ENCODE data around the gene MRPS25. TPM values are rescaled to one million over a fixed set of nuclear protein-coding genes. Genes with fewer than 3 reads are reported as not detected.

MRPS25 gene
- total and polyA plus RNA-seq, 2 experiments from 2014 or later = 47.9 to 75.0 TPM

DNA sequence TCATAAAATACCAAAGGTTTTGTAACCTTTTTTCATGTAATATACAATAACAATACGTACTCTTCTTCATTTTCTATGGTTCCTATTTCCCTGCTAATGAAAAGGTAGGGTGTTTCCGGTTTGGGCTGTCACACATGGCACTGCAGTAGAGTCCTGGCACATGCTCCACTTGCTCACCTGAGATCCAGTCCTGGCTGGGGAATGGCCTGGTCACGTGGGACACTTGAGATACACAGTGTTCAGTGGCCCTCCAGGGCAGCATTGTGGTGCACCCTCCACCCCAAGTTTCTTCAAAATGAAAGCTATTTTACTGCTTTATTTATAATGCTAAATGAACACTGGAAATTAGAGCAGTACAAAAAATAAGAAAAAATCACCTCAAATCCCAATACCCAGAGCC lies 23.2 kb downstream of the MRPS25 start:
- no peak overlapping the region for H3K4me3 Mint-ChIP-seq
- Histone ChIP-seq H3K9me2 (ENCODE audit: insufficient read depth) (no peaks in the 10 kb centered on the region), H4K20me1 (replicated peaks; ENCODE audit: insufficient read depth) (peaks cover 26% of the 10 kb centered on the region), H3K27me3 (ENCODE audit: insufficient read depth) (no peaks in the 10 kb centered on the region), H3K36me3 (ENCODE audit: insufficient read depth) (peaks cover 41% of the 10 kb centered on the region), H3F3A (replicated peaks; ENCODE audit: low read depth) (0 out of 2 replicates have a peak, but pooled peaks cover 25% of the 10 kb centered on the region), H3K4me3 (no peak overlapping the region), H3K27ac (ENCODE audit: low read depth) (no peak overlapping the region), H2AFZ (no peak overlapping the region), H3K4me2 (no peak overlapping the region), H3K4me1 (ENCODE audit: insufficient read depth) (no peaks in the 10 kb centered on the region), H3K79me2 (replicated peaks; ENCODE audit: insufficient read depth) (0 out of 2 replicates have a peak, but pooled peaks cover 3% of the 10 kb centered on the region)
- TF ChIP-seq, protein P1, sequence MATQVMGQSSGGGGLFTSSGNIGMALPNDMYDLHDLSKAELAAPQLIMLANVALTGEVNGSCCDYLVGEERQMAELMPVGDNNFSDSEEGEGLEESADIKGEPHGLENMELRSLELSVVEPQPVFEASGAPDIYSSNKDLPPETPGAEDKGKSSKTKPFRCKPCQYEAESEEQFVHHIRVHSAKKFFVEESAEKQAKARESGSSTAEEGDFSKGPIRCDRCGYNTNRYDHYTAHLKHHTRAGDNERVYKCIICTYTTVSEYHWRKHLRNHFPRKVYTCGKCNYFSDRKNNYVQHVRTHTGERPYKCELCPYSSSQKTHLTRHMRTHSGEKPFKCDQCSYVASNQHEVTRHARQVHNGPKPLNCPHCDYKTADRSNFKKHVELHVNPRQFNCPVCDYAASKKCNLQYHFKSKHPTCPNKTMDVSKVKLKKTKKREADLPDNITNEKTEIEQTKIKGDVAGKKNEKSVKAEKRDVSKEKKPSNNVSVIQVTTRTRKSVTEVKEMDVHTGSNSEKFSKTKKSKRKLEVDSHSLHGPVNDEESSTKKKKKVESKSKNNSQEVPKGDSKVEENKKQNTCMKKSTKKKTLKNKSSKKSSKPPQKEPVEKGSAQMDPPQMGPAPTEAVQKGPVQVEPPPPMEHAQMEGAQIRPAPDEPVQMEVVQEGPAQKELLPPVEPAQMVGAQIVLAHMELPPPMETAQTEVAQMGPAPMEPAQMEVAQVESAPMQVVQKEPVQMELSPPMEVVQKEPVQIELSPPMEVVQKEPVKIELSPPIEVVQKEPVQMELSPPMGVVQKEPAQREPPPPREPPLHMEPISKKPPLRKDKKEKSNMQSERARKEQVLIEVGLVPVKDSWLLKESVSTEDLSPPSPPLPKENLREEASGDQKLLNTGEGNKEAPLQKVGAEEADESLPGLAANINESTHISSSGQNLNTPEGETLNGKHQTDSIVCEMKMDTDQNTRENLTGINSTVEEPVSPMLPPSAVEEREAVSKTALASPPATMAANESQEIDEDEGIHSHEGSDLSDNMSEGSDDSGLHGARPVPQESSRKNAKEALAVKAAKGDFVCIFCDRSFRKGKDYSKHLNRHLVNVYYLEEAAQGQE (IDR thresholded peaks at IDR 0.05; ENCODE audit: unreplicated experiment) = no peak
- no peak for TF ChIP-seq NANOG (IDR thresholded peaks at IDR 0.05; ENCODE audit: borderline replicate concordance)
- TF ChIP-seq, protein P2, sequence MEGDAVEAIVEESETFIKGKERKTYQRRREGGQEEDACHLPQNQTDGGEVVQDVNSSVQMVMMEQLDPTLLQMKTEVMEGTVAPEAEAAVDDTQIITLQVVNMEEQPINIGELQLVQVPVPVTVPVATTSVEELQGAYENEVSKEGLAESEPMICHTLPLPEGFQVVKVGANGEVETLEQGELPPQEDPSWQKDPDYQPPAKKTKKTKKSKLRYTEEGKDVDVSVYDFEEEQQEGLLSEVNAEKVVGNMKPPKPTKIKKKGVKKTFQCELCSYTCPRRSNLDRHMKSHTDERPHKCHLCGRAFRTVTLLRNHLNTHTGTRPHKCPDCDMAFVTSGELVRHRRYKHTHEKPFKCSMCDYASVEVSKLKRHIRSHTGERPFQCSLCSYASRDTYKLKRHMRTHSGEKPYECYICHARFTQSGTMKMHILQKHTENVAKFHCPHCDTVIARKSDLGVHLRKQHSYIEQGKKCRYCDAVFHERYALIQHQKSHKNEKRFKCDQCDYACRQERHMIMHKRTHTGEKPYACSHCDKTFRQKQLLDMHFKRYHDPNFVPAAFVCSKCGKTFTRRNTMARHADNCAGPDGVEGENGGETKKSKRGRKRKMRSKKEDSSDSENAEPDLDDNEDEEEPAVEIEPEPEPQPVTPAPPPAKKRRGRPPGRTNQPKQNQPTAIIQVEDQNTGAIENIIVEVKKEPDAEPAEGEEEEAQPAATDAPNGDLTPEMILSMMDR (conservative IDR thresholded peaks at IDR 0.05; ENCODE audit: low read depth in 2 of 2) = no peak
- TF ChIP-seq, protein P3, sequence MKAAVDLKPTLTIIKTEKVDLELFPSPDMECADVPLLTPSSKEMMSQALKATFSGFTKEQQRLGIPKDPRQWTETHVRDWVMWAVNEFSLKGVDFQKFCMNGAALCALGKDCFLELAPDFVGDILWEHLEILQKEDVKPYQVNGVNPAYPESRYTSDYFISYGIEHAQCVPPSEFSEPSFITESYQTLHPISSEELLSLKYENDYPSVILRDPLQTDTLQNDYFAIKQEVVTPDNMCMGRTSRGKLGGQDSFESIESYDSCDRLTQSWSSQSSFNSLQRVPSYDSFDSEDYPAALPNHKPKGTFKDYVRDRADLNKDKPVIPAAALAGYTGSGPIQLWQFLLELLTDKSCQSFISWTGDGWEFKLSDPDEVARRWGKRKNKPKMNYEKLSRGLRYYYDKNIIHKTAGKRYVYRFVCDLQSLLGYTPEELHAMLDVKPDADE (IDR thresholded peaks at IDR 0.05) = no peak
- no peak for TF ChIP-seq CREB1 (CRISPR knock-in tag; IDR thresholded peaks at IDR 0.05; ENCODE audit: low read depth)
- no peak for TF ChIP-seq STAT1 (IDR thresholded peaks at IDR 0.05; ENCODE audit: unreplicated experiment)
- TF ChIP-seq EZH2phosphoT487 (IDR thresholded peaks at IDR 0.05; ENCODE audit: unreplicated experiment) = no peak
- TF ChIP-seq, protein P4, sequence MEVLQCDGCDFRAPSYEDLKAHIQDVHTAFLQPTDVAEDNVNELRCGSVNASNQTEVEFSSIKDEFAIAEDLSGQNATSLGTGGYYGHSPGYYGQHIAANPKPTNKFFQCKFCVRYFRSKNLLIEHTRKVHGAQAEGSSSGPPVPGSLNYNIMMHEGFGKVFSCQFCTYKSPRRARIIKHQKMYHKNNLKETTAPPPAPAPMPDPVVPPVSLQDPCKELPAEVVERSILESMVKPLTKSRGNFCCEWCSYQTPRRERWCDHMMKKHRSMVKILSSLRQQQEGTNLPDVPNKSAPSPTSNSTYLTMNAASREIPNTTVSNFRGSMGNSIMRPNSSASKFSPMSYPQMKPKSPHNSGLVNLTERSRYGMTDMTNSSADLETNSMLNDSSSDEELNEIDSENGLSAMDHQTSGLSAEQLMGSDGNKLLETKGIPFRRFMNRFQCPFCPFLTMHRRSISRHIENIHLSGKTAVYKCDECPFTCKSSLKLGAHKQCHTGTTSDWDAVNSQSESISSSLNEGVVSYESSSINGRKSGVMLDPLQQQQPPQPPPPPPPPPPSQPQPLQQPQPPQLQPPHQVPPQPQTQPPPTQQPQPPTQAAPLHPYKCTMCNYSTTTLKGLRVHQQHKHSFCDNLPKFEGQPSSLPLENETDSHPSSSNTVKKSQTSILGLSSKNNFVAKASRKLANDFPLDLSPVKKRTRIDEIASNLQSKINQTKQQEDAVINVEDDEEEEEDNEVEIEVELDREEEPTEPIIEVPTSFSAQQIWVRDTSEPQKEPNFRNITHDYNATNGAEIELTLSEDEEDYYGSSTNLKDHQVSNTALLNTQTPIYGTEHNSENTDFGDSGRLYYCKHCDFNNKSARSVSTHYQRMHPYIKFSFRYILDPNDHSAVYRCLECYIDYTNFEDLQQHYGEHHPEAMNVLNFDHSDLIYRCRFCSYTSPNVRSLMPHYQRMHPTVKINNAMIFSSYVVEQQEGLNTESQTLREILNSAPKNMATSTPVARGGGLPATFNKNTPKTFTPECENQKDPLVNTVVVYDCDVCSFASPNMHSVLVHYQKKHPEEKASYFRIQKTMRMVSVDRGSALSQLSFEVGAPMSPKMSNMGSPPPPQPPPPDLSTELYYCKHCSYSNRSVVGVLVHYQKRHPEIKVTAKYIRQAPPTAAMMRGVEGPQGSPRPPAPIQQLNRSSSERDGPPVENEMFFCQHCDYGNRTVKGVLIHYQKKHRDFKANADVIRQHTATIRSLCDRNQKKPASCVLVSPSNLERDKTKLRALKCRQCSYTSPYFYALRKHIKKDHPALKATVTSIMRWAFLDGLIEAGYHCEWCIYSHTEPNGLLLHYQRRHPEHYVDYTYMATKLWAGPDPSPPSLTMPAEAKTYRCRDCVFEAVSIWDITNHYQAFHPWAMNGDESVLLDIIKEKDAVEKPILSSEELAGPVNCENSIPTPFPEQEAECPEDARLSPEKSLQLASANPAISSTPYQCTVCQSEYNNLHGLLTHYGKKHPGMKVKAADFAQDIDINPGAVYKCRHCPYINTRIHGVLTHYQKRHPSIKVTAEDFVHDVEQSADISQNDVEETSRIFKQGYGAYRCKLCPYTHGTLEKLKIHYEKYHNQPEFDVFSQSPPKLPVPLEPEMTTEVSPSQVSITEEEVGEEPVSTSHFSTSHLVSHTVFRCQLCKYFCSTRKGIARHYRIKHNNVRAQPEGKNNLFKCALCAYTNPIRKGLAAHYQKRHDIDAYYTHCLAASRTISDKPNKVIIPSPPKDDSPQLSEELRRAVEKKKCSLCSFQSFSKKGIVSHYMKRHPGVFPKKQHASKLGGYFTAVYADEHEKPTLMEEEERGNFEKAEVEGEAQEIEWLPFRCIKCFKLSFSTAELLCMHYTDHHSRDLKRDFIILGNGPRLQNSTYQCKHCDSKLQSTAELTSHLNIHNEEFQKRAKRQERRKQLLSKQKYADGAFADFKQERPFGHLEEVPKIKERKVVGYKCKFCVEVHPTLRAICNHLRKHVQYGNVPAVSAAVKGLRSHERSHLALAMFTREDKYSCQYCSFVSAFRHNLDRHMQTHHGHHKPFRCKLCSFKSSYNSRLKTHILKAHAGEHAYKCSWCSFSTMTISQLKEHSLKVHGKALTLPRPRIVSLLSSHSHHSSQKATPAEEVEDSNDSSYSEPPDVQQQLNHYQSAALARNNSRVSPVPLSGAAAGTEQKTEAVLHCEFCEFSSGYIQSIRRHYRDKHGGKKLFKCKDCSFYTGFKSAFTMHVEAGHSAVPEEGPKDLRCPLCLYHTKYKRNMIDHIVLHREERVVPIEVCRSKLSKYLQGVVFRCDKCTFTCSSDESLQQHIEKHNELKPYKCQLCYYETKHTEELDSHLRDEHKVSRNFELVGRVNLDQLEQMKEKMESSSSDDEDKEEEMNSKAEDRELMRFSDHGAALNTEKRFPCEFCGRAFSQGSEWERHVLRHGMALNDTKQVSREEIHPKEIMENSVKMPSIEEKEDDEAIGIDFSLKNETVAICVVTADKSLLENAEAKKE (CRISPR knock-in tag; IDR thresholded peaks at IDR 0.05) = no peak
- no peak for DNase-seq (ENCODE audit: low spot score)
- peaks cover 95% of the 10 kb centered on the region for H3K36me3 Mint-ChIP-seq (ENCODE audit: low read depth)
- peaks cover 6% of the 10 kb centered on the region for H3K27me3 Mint-ChIP-seq (ENCODE audit: insufficient read depth, low read depth, poor library complexity)
- no peaks in the 10 kb centered on the region for H3K4me1 Mint-ChIP-seq
- H3K27ac Mint-ChIP-seq = no peak overlapping the region; the same call in 1 of the 2 replicates
- H3K9me3 Mint-ChIP-seq = no peaks in the 10 kb centered on the region
- ATAC-seq = no peak

All from GM23338 (cell line).